Mesodermal cell (in vitro differentiated cells): ENCODE measurements around the gene RPP21.
"Not testable (repeated sequence)": the region's sequence is repeated elsewhere in the genome, so short reads cannot be mapped to it uniquely, and the experiment has no call there.

ENCODE experiments used
- H3K27ac ChIP-seq: 2 replicates; pipeline ENCODE4 v1.7.0; 2013; ENCODE audit warnings: mild to moderate bottlenecking, low read depth, low read length, moderate library complexity; ENCODE audit not compliant: severe bottlenecking
- H3K36me3 ChIP-seq: 2 replicates; pipeline ENCODE4 v1.7.1; 2013; ENCODE audit warnings: mild to moderate bottlenecking, low read length, moderate library complexity; ENCODE audit not compliant: control insufficient read depth, insufficient read depth
- H3K4me1 ChIP-seq: one replicate; pipeline ENCODE4 v1.7.1; 2013; ENCODE audit warnings: mild to moderate bottlenecking, low read length; ENCODE audit not compliant: insufficient read depth, control insufficient read depth, poor library complexity, severe bottlenecking
- H3K4me3 ChIP-seq: 2 replicates; pipeline ENCODE4 v1.7.0; 2013; ENCODE audit warnings: low read length, control low read depth, mild to moderate bottlenecking; ENCODE audit not compliant: insufficient read depth, poor library complexity, severe bottlenecking; ENCODE audit errors: extremely low read depth
- H3K9me3 ChIP-seq: 2 replicates; pipeline ENCODE4 v1.7.1; 2013; ENCODE audit warnings: mild to moderate bottlenecking, low read length, moderate library complexity; ENCODE audit not compliant: control insufficient read depth
- WGBS, 2 experiments: methylation state at CpG; one replicate each; pipeline ENCODE4 v1.1.5; 2013; ENCODE audit warnings: missing lambda C conversion rate in 2 of 2; ENCODE audit not compliant: insufficient coverage in 2 of 2; 5-methylcytosine and 5-hydroxymethylcytosine counted together

Gene RPP21

DNA sequence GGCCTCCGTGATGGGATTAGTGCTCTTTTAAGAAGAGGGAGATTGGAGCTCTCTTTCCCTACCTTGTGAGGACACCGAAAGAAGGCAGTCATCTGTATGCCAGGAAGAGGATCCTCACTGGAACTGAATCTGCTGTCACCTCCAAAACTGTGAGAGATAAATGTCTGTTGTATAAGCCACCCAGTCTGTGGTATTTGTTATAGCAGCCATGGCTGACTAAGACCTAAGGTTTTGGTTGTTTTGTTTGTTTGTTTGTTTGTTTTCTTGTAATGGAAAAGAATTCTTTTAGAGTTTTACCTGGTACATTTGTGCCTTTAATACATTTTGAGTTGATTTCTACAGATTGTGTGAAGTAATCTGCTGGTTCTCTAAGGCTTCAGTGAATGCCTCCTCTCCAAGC, 7.6 kb downstream of the RPP21 start:
- H3K9me3 ChIP-seq: no peaks in the 10 kb centered on the region
- H3K36me3 ChIP-seq: no peaks in the 10 kb centered on the region
- no CpG with 5 or more reads among the region's 2 CpGs for WGBS, 2 experiments
- peaks cover 3% of the 10 kb centered on the region for H3K4me1 ChIP-seq
- no peak overlapping the region for H3K27ac ChIP-seq
- no peak overlapping the region for H3K4me3 ChIP-seq

- WGBS, 2 experiments: 56 to 60% methylated on average over 1 to 3 of the region's 4 CpGs
- no peaks in the 10 kb centered on the region for H3K9me3 ChIP-seq
- H3K27ac ChIP-seq: no peak overlapping the region
- no peaks in the 10 kb centered on the region for H3K36me3 ChIP-seq
- H3K4me3 ChIP-seq: no peak overlapping the region
- peaks cover 5% of the 10 kb centered on the region for H3K4me1 ChIP-seq
Measured at GRCh38 chr6:30355281-30355680, 10.3 kb downstream of the RPP21 start.

DNA sequence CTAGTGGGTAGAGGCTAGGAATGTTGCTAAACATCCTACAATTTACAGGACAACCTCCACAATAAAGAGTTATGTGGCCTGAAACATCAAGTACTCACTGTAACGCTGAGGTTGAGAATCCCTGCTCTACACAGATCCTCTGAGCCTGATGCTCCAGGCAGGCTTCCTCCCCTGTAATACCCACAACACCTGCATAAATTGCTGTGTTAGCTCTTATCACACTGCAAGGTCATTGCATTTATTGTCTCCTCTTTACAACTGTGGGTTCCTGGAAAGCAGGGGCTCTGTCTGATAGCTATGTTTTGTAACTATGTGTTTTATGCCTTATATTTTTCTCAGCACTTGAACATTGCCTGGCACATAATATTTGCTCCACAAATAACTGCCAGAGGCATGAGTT, 11.6 kb downstream of the RPP21 start:
- Histone ChIP-seq H3K4me1 (peaks cover 5% of the 10 kb centered on the region), H3K36me3 (no peaks in the 10 kb centered on the region), H3K4me3 (no peak overlapping the region), H3K27ac (no peak overlapping the region), H3K9me3 (no peaks in the 10 kb centered on the region)
- WGBS, 2 experiments: 91 to 100% methylated on average over 1 of the region's 1 CpG

DNA sequence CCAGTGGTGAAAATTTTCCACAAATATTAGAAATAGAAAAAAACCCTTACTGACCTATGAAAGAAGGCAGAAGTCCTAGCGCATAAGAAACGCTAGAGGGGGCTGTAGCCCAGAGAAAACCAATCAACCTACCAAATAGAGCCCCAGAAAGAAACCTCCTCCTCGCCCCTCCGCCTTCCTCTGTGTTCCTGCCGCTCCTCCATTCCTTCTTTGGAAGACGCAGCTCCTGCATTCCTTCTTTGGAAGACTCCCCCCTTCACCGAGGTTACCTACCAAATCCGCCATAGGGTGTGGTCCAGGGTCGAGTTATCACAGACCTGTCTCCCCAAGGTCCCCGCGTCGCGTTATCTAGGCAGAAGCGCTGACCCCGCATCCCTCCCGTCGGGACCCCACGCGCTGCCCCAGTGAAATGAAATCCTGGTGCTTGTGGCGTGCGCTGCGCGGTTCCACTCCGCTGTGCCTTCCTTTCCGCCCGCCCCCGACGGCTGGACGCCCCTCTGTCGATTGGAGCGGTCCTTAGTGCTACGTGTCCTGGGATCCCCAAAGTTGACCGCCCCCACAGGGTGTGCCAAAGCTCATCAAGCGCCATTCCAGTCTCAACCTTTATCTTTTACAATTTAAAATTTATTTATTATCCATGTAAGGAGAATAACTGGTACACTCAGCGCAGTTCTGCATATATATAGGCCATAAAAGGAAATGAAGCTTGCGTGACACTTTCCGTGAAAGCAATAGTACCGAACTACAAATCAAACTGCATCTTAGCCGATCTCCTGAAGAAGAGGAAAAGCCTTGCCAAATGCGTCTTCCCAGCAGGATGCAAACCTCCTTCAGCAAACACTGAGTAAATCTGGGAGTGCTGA, 13.0 kb downstream of the RPP21 start:
- no peak overlapping the region for H3K27ac ChIP-seq
- no peaks in the 10 kb centered on the region for H3K9me3 ChIP-seq
- WGBS, 2 experiments: 2 to 3% methylated on average over 28 to 29 of the region's 40 CpGs
- H3K36me3 ChIP-seq: no peaks in the 10 kb centered on the region
- peak overlapping the region; percentile 48 for H3K4me3 ChIP-seq
- H3K4me1 ChIP-seq: peaks cover 5% of the 10 kb centered on the region

GRCh38 chr6:30359276-30359675, 14.3 kb downstream of the RPP21 start:
- H3K27ac ChIP-seq: no peak overlapping the region
- H3K9me3 ChIP-seq: no peaks in the 10 kb centered on the region
- WGBS, 2 experiments: 84 to 90% methylated on average over 2 to 4 of the region's 5 CpGs
- no peaks in the 10 kb centered on the region for H3K36me3 ChIP-seq
- H3K4me3 ChIP-seq: no peak overlapping the region
- peaks cover 5% of the 10 kb centered on the region for H3K4me1 ChIP-seq

DNA sequence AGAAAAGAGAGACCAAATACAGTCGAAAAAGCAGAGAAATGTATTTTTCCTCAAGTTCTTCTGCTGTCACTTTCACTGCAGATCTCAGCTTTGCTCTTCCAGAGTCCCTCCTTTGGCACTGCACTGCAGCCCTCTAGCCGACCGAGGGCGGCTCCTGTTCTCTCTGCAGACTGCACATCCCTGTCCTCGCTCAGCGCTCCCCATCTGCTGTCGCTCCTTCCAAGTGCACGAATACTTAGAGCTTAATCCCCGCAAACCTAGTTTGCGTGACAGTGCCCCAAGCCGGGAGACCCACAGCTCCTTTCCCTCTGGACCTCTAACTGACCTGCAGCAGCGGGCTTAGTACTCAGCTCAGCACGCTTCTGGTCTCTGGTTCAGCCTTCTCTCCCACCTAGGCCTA, 15.2 kb downstream of the RPP21 start:
- Histone ChIP-seq H3K9me3 (no peaks in the 10 kb centered on the region), H3K27ac (no peak overlapping the region), H3K4me3 (no peak overlapping the region), H3K4me1 (peaks cover 5% of the 10 kb centered on the region), H3K36me3 (no peaks in the 10 kb centered on the region)
- WGBS, 2 experiments: 72 to 79% methylated on average over 11 to 13 of the region's 13 CpGs

- no CpG with 5 or more reads among the region's 2 CpGs for WGBS, 2 experiments
Measured at GRCh38 chr6:30361661-30362060, 16.7 kb downstream of the RPP21 start.

DNA sequence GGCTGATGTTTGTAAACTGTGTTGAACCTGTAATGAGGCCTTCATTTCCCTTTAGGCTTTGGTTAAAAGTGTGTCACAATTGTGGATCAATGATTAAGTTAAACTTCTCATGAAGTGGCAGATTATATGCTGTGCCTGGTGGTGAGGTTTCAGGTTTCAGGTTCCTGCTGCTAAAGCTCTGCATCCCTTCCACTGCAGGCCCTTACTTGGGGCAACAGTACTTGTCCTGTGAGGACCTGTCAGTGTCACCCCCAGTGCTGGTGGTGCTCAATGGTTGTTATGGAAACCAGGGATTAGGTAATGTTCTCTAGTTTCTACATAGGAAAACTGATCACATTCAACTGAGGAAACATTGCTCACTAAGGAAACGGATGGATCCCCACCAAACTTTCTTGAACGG, 18.5 kb downstream of the RPP21 start:
- H3K27ac ChIP-seq: no peak overlapping the region
- no peaks in the 10 kb centered on the region for H3K9me3 ChIP-seq
- H3K4me1 ChIP-seq: no peaks in the 10 kb centered on the region
- 96 to 100% methylated on average over 2 of the region's 2 CpGs for WGBS, 2 experiments
- no peaks in the 10 kb centered on the region for H3K36me3 ChIP-seq
- no peak overlapping the region for H3K4me3 ChIP-seq

More at GRCh38 chr6:30361661-30362060, 16.7 kb downstream of the RPP21 start:
- H3K4me1 ChIP-seq: peaks cover 2% of the 10 kb centered on the region
- H3K4me3 ChIP-seq: no peak overlapping the region
- H3K36me3 ChIP-seq: no peaks in the 10 kb centered on the region
- no peak overlapping the region for H3K27ac ChIP-seq
- no peaks in the 10 kb centered on the region for H3K9me3 ChIP-seq

- H3K36me3 ChIP-seq: no peaks in the 10 kb centered on the region
- no peak overlapping the region for H3K27ac ChIP-seq
- no peak overlapping the region for H3K4me3 ChIP-seq
- no peaks in the 10 kb centered on the region for H3K9me3 ChIP-seq
- 92% methylated on average over 2 of the region's 2 CpGs; no CpG with 5 or more reads in 1 of the 2 experiments for WGBS, 2 experiments
- H3K4me1 ChIP-seq: no peaks in the 10 kb centered on the region
Measured at GRCh38 chr6:30364591-30364990, 19.6 kb downstream of the RPP21 start.

DNA sequence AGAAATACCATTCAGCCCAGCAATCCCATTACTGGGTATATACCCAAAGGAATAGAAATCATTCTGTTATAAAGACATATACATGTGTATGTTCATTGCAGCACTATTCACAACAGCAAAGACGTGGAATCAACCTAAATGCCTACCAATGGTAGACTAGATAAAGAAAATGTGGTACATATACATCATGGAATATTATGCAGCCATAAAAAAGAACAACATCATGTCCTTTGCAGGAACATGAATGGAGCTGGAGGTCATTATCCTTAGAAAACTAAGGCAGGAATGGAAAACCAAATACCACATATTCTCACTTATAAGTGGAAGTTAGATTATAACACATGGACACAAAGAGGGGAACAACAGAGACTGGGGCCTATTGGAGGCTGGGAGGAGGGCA, 24.3 kb downstream of the RPP21 start:
- WGBS, 2 experiments: no CpG with 5 or more reads among the region's 1 CpG
- not testable (repeated sequence) for H3K4me3 ChIP-seq, H3K36me3 ChIP-seq, H3K9me3 ChIP-seq, H3K4me1 ChIP-seq, H3K27ac ChIP-seq

DNA sequence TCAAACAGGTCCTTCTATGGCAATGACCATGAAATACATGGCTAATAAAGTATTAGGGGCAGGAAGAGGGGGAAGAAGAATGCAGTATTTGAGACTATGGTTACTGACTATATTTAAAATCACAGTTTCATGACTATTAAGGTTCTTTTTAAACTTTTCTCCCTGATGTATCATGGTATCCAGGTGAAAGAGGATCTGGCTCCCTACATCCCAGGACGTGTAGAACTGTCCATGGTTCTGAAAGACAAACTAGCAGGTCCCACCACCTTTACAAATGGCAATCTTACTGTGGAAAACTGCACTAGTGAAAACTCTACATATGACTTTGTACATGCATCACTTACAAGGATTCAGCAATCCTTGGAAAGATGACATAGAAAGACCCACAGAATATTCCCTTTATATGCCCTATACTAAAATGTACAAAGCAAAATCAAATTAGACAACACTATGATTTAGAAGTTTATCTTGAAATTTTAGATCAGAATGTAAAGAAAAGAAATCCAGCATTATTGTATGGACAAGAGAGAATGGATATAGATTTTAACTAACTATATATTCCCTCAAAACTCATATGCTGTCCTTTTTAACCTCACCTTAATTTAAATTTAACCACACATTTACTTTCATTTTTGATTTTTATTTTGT, 33.5 kb downstream of the RPP21 start:
- Histone ChIP-seq H3K4me3 (no peak overlapping the region), H3K36me3 (no peaks in the 10 kb centered on the region), H3K27ac (no peak overlapping the region), H3K4me1 (no peaks in the 10 kb centered on the region), H3K9me3 (no peaks in the 10 kb centered on the region)
- 0% methylated on average over 1 of the region's 1 CpG for WGBS, 2 experiments
